Activated CD4-positive, alpha-beta T cell treated with anti-CD3 and anti-CD28 coated beads for 4 hours (primary cell): ENCODE data around the gene ARHGDIG.

Experiments used
- DNase-seq, 2 donors: peaks; one replicate each; pipeline ENCODE4 v3.0.0-alpha.2; 2020

ARHGDIG gene

GRCh38 chr16:281660-282255 is 1.4 kb downstream of the ARHGDIG start:
- DNase-seq: no peak

- no peak for DNase-seq
Observed at GRCh38 chr16:282491-282890, 2.1 kb downstream of the ARHGDIG start.

GRCh38 chr16:283033-283805 is 2.8 kb downstream of the ARHGDIG start, which contains the start of gene PDIA2:
Gene PDIA2 (plus strand): TSS chr16:283164. CDS start chr16:283170, 6 bp downstream.
- no peak for DNase-seq

GRCh38 chr16:284204-285120 is 4.1 kb downstream of the ARHGDIG start:
- DNase-seq: no peak

GRCh38 chr16:285146-286055 is 5.0 kb downstream of the ARHGDIG start:
- no peak for DNase-seq

GRCh38 chr16:286491-287297 is 6.3 kb downstream of the ARHGDIG start:
- no peak for DNase-seq

GRCh38 chr16:287298-287811 is 7.0 kb downstream of the ARHGDIG start:
- no peak for DNase-seq

- no peak for DNase-seq
Observed at GRCh38 chr16:287981-288920, 7.9 kb downstream of the ARHGDIG start.

GRCh38 chr16:289395-289997 is 9.1 kb downstream of the ARHGDIG start:
- DNase-seq: no peak

GRCh38 chr16:290015-290680 is 9.8 kb downstream of the ARHGDIG start:
- DNase-seq: no peak

- no peak for DNase-seq
Observed at GRCh38 chr16:290681-291405, 10.5 kb downstream of the ARHGDIG start.

- DNase-seq: no peak
Observed at GRCh38 chr16:291539-291938, 11.1 kb downstream of the ARHGDIG start.

- no peak for DNase-seq
Observed at GRCh38 chr16:293043-293775, 12.8 kb downstream of the ARHGDIG start.

- no peak for DNase-seq
Observed at GRCh38 chr16:296276-296675, 15.9 kb downstream of the ARHGDIG start.

- no peak for DNase-seq
Observed at GRCh38 chr16:296806-297510, 16.6 kb downstream of the ARHGDIG start.

GRCh38 chr16:297832-298231 is 17.4 kb downstream of the ARHGDIG start:
- no peak for DNase-seq

GRCh38 chr16:301235-301634 is 20.8 kb downstream of the ARHGDIG start:
- no peak for DNase-seq
